SK-N-SH (cell line): ENCODE measurements around the gene CCDC93.

ENCODE experiments used
- CTCF ChIP-seq: fragments of 200-600 bp; sonication (generic); IDR thresholded peaks from 2 replicates; pipeline ENCODE4 v1.6.1; 2017; ENCODE audit warnings: antibody characterized with exemption, mild to moderate bottlenecking, moderate library complexity
- POLR2AphosphoS5 ChIP-seq: IDR thresholded peaks from 2 replicates; pipeline ENCODE4 v1.6.1; 2012; ENCODE audit warnings: low read depth, low read length
- RAD21 ChIP-seq: IDR thresholded peaks from 2 replicates; pipeline ENCODE4 v1.6.1; 2012; ENCODE audit warnings: mild to moderate bottlenecking, low read length
- RCOR1 ChIP-seq: fragments of 150-350 bp; IDR thresholded peaks from 2 replicates; pipeline ENCODE4 v1.6.1; 2017; ENCODE audit warnings: antibody characterized with exemption, low read length

GRCh38 chr2:118054213-118055008 lies 40.5 kb upstream of the CCDC93 start:
- TF ChIP-seq RAD21 (no peak), POLR2AphosphoS5 (no peak), RCOR1 (no peak), CTCF (no peak)
